Keratinocyte (primary cell): ENCODE data around the gene PIGS.

Experiments used
- EZH2 ChIP-seq: IDR thresholded peaks from one replicate; pipeline ENCODE4 v1.6.1; 2012; ENCODE audit warnings: inconsistent platforms, mild to moderate bottlenecking, low read length, moderate library complexity
- TF ChIP-seq, protein P1 (sequence below), 3 experiments: IDR thresholded peaks in 1 of 3; conservative IDR thresholded peaks in 1 of 3; optimal IDR thresholded peaks in 1 of 3; 2 replicates in 2 of 3; 3 replicates in 1 of 3; pipeline versions ENCODE3 to v1.5.1; 2011; ENCODE audit warnings: low read length in 3 of 3, mild to moderate bottlenecking in 3 of 3, moderate library complexity in 2 of 3, control low read depth in 1 of 3, inconsistent platforms in 1 of 3; ENCODE audit not compliant: insufficient read depth in 2 of 3; ENCODE audit errors: extremely low read depth in 1 of 3

GRCh38 chr17:28573521-28573920, 2.2 kb upstream of the PIGS start:
- TF ChIP-seq EZH2: no peak
- TF ChIP-seq, protein P1, sequence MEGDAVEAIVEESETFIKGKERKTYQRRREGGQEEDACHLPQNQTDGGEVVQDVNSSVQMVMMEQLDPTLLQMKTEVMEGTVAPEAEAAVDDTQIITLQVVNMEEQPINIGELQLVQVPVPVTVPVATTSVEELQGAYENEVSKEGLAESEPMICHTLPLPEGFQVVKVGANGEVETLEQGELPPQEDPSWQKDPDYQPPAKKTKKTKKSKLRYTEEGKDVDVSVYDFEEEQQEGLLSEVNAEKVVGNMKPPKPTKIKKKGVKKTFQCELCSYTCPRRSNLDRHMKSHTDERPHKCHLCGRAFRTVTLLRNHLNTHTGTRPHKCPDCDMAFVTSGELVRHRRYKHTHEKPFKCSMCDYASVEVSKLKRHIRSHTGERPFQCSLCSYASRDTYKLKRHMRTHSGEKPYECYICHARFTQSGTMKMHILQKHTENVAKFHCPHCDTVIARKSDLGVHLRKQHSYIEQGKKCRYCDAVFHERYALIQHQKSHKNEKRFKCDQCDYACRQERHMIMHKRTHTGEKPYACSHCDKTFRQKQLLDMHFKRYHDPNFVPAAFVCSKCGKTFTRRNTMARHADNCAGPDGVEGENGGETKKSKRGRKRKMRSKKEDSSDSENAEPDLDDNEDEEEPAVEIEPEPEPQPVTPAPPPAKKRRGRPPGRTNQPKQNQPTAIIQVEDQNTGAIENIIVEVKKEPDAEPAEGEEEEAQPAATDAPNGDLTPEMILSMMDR (optimal IDR thresholded peaks at IDR 0.05 in 1 of 3, IDR thresholded peaks at IDR 0.05 in 1 of 3, conservative IDR thresholded peaks at IDR 0.05 in 1 of 3; ENCODE audit: extremely low read depth in 1 of 3, insufficient read depth in 2 of 3, low read length in 3 of 3): no peak
